Gastroesophageal sphincter (tissue), 3 donors: ENCODE measurements around the gene CSH2.

Experiments used
- CTCF ChIP-seq, 4 experiments: fragments of 200-600 bp in 2 of 4; fragments of 450-650 bp in 2 of 4; sonication (generic) in 1 of 4; IDR thresholded peaks; one replicate each; pipeline ENCODE4 v1.5.1; 2017 to 2019; ENCODE audit warnings: antibody characterized with exemption in 4 of 4, mild to moderate bottlenecking in 2 of 4, moderate library complexity in 2 of 4
- EP300 ChIP-seq: sonication (generic); formaldehyde crosslinking; IDR thresholded peaks from one replicate; pipeline ENCODE4 v1.6.1; 2017; ENCODE audit warnings: antibody characterized with exemption, mild to moderate bottlenecking
- POLR2A ChIP-seq, 2 donors: fragments of 450-650 bp; IDR thresholded peaks; one replicate each; pipeline ENCODE4 v1.6.1; 2017; ENCODE audit warnings: antibody characterized with exemption in 2 of 2, mild to moderate bottlenecking in 2 of 2, moderate library complexity in 1 of 2
- POLR2AphosphoS5 ChIP-seq: sonication (generic); formaldehyde crosslinking; IDR thresholded peaks from one replicate; pipeline ENCODE4 v1.6.1; 2017; ENCODE audit warnings: antibody characterized with exemption

GRCh38 chr17:63824362-63824761 lies 49.1 kb downstream of the CSH2 start:
- TF ChIP-seq POLR2A (IDR thresholded peaks at IDR 0.05) (no peak), CTCF (IDR thresholded peaks at IDR 0.05) (no peak), EP300 (no peak), POLR2AphosphoS5 (no peak)
